Measurements from ENCODE around the gene PSMD3. TPM values are rescaled to one million over a fixed set of nuclear protein-coding genes. Genes with fewer than 3 reads are reported as not detected.

The PSMD3 gene
- total and polyA plus RNA-seq, 4 donors: 56.2 to 105 (median 84.8) TPM

GRCh38 chr17:39981207-39981741, 667 bp downstream of the PSMD3 start:
- Histone ChIP-seq H3K9me3 (ENCODE audit: control insufficient read depth in 4 of 4, insufficient read depth in 3 of 4, low read length in 3 of 4) (no peaks in the 10 kb centered on the region), H3K27me3 (ENCODE audit: control insufficient read depth in 3 of 3, insufficient read depth in 3 of 3, low read length in 2 of 3) (no peaks in the 10 kb centered on the region), H3K4me1 (ENCODE audit: control insufficient read depth in 5 of 5, insufficient read depth in 5 of 5, low read length in 5 of 5) (peaks cover 0 to 17% (median 5%) of the 10 kb centered on the region in 5 donors), H3K9ac (ENCODE audit: insufficient read depth in 1 of 2, low read length in 2 of 2) (peak overlapping the region; percentile 93 to 94), H3K4me3 (peak overlapping the region; percentile 100), H3K27ac (ENCODE audit: low read depth in 1 of 2, low read length in 1 of 2) (peak overlapping the region; percentile 98 to 99), H3K36me3 (ENCODE audit: control insufficient read depth in 4 of 4, insufficient read depth in 4 of 4, low read length in 4 of 4) (peaks cover 14 to 26% (median 18%) of the 10 kb centered on the region in 4 donors)
- no peak for TF ChIP-seq CTCF (IDR thresholded peaks at IDR 0.05; ENCODE audit: control extremely low read depth, extremely low read depth)
- 0% methylated on average over 15 of the region's 15 CpGs for WGBS, 2 donors
- ATAC-seq (ENCODE audit: insufficient read depth, low FRiP score) (no peak), DNase-seq (no peak)

GRCh38 chr17:39981766-39982375, 1.3 kb downstream of the PSMD3 start:
- no peak for ATAC-seq (ENCODE audit: insufficient read depth, low FRiP score)
- H3K27ac ChIP-seq (ENCODE audit: low read depth in 1 of 2, low read length in 1 of 2): peak overlapping the region in 1 of 2 donors; percentile 99
- TF ChIP-seq CTCF (IDR thresholded peaks at IDR 0.05; ENCODE audit: control extremely low read depth, extremely low read depth): no peak
- DNase-seq: no peak
- H3K9me3 ChIP-seq (ENCODE audit: control insufficient read depth in 4 of 4, insufficient read depth in 3 of 4, low read length in 3 of 4): no peaks in the 10 kb centered on the region
- no peaks in the 10 kb centered on the region for H3K27me3 ChIP-seq (ENCODE audit: control insufficient read depth in 3 of 3, insufficient read depth in 3 of 3, low read length in 2 of 3)
- peak overlapping the region; percentile 100 for H3K4me3 ChIP-seq
- WGBS, 2 donors: 15 to 19% methylated on average over 7 of the region's 7 CpGs
- peaks cover 20 to 30% (median 23%) of the 10 kb centered on the region in 4 donors for H3K36me3 ChIP-seq (ENCODE audit: control insufficient read depth in 4 of 4, insufficient read depth in 4 of 4, low read length in 4 of 4)
- peaks cover 0 to 17% (median 5%) of the 10 kb centered on the region in 5 donors for H3K4me1 ChIP-seq (ENCODE audit: control insufficient read depth in 5 of 5, insufficient read depth in 5 of 5, low read length in 5 of 5)
- peak overlapping the region; percentile 93 to 94 for H3K9ac ChIP-seq (ENCODE audit: insufficient read depth in 1 of 2, low read length in 2 of 2)

- WGBS, 2 donors: 91 to 92% methylated on average over 11 of the region's 11 CpGs
- ATAC-seq (ENCODE audit: insufficient read depth, low FRiP score) (no peak), DNase-seq (no peak)
- Histone ChIP-seq H3K4me1 (ENCODE audit: control insufficient read depth in 5 of 5, insufficient read depth in 5 of 5, low read length in 5 of 5) (no peaks in the 10 kb centered on the region), H3K27ac (ENCODE audit: low read depth in 1 of 2, low read length in 1 of 2) (no peak overlapping the region), H3K36me3 (ENCODE audit: control insufficient read depth in 4 of 4, insufficient read depth in 4 of 4, low read length in 4 of 4) (peaks cover 65 to 81% (median 70%) of the 10 kb centered on the region in 4 donors), H3K4me3 (no peak overlapping the region), H3K9me3 (ENCODE audit: control insufficient read depth in 4 of 4, insufficient read depth in 3 of 4, low read length in 3 of 4) (no peaks in the 10 kb centered on the region), H3K27me3 (ENCODE audit: control insufficient read depth in 3 of 3, insufficient read depth in 3 of 3, low read length in 2 of 3) (no peaks in the 10 kb centered on the region), H3K9ac (ENCODE audit: insufficient read depth in 1 of 2, low read length in 2 of 2) (no peak overlapping the region)
- TF ChIP-seq CTCF (IDR thresholded peaks at IDR 0.05; ENCODE audit: control extremely low read depth, extremely low read depth): no peak
Measured at GRCh38 chr17:39988206-39988810, 7.7 kb downstream of the PSMD3 start.
